ENCODE data around the gene RAB11FIP5. TPM values are rescaled to one million over a fixed set of nuclear protein-coding genes. Genes with fewer than 3 reads are reported as not detected.

Gene RAB11FIP5
- total RNA-seq, 1 experiment from 2014 or later: 20.8 TPM

- ChIA-PET POLR2A (no interaction called here), RAD21 (ENCODE audit: low non-redundant PET in 1 of 2, low total read pairs in 2 of 2, uncharacterized antibody in 2 of 2, unreplicated experiment in 2 of 2) (no interaction called here), CTCF (no interaction called here)
- Histone ChIP-seq H2AFZ (ENCODE audit: low read depth, low read length, poor library complexity, severe bottlenecking) (no peak overlapping the region), H4K20me1 (ENCODE audit: insufficient read depth) (no peaks in the 10 kb centered on the region), H3K4me1 (ENCODE audit: control insufficient read depth in 1 of 2, insufficient read depth in 2 of 2, low read length in 2 of 2) (no peaks in the 10 kb centered on the region), H3K9me3 (ENCODE audit: control insufficient read depth in 1 of 2, insufficient read depth in 1 of 2, low read depth in 1 of 2, low read length in 2 of 2) (no peaks in the 10 kb centered on the region), H3K9me2 (ENCODE audit: insufficient read depth) (no peaks in the 10 kb centered on the region), H3K4me3 (replicated peaks in 1 of 2; ENCODE audit: low read depth in 1 of 2, low read length in 2 of 2) (no peak overlapping the region), H3K27me3 (ENCODE audit: insufficient read depth, low read length) (no peaks in the 10 kb centered on the region), H3K36me3 (ENCODE audit: control insufficient read depth in 1 of 2, insufficient read depth in 2 of 2, low read length in 2 of 2) (no peaks in the 10 kb centered on the region; a peak in 1 of 4 replicates), H3K9ac (ENCODE audit: low read length) (no peak overlapping the region), H3K79me2 (ENCODE audit: insufficient read depth, low read length) (no peaks in the 10 kb centered on the region), H3K27ac (ENCODE audit: low read depth, low read length) (no peak overlapping the region), H3K4me2 (ENCODE audit: low read length) (no peak overlapping the region)
- intact Hi-C loops (cut with micrococcal nuclease): no loop called here
- no peak for DNase-seq (ENCODE audit: low read depth, low spot score)
- no TSS peak for BruUV-seq (replicated peaks)
- no peak for ATAC-seq
- no peak for TF ChIP-seq CEBPB (IDR thresholded peaks at IDR 0.05; ENCODE audit: low read depth)
- TF ChIP-seq YY1 (IDR thresholded peaks at IDR 0.05; ENCODE audit: extremely low read depth, insufficient replicate concordance, low read depth, low read length): no peak
- TF ChIP-seq, protein P1, sequence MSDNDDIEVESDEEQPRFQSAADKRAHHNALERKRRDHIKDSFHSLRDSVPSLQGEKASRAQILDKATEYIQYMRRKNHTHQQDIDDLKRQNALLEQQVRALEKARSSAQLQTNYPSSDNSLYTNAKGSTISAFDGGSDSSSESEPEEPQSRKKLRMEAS (IDR thresholded peaks at IDR 0.05): no peak
- no peak for TF ChIP-seq POLR2AphosphoS5 (IDR thresholded peaks at IDR 0.05; ENCODE audit: low read depth, low read length)
- no peak for TF ChIP-seq EZH2phosphoT487 (IDR thresholded peaks at IDR 0.05; ENCODE audit: borderline replicate concordance)
- TF ChIP-seq, protein P2, sequence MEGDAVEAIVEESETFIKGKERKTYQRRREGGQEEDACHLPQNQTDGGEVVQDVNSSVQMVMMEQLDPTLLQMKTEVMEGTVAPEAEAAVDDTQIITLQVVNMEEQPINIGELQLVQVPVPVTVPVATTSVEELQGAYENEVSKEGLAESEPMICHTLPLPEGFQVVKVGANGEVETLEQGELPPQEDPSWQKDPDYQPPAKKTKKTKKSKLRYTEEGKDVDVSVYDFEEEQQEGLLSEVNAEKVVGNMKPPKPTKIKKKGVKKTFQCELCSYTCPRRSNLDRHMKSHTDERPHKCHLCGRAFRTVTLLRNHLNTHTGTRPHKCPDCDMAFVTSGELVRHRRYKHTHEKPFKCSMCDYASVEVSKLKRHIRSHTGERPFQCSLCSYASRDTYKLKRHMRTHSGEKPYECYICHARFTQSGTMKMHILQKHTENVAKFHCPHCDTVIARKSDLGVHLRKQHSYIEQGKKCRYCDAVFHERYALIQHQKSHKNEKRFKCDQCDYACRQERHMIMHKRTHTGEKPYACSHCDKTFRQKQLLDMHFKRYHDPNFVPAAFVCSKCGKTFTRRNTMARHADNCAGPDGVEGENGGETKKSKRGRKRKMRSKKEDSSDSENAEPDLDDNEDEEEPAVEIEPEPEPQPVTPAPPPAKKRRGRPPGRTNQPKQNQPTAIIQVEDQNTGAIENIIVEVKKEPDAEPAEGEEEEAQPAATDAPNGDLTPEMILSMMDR (IDR thresholded peaks at IDR 0.05 in 2 of 3, conservative IDR thresholded peaks at IDR 0.05 in 1 of 3; ENCODE audit: borderline replicate concordance in 1 of 3, insufficient read depth in 1 of 3, low read depth in 2 of 3, low read length in 2 of 3): no peak
- TF ChIP-seq ZBTB33 (IDR thresholded peaks at IDR 0.05; ENCODE audit: extremely low read depth, insufficient replicate concordance, low read length): no peak
- TF ChIP-seq, protein P3, sequence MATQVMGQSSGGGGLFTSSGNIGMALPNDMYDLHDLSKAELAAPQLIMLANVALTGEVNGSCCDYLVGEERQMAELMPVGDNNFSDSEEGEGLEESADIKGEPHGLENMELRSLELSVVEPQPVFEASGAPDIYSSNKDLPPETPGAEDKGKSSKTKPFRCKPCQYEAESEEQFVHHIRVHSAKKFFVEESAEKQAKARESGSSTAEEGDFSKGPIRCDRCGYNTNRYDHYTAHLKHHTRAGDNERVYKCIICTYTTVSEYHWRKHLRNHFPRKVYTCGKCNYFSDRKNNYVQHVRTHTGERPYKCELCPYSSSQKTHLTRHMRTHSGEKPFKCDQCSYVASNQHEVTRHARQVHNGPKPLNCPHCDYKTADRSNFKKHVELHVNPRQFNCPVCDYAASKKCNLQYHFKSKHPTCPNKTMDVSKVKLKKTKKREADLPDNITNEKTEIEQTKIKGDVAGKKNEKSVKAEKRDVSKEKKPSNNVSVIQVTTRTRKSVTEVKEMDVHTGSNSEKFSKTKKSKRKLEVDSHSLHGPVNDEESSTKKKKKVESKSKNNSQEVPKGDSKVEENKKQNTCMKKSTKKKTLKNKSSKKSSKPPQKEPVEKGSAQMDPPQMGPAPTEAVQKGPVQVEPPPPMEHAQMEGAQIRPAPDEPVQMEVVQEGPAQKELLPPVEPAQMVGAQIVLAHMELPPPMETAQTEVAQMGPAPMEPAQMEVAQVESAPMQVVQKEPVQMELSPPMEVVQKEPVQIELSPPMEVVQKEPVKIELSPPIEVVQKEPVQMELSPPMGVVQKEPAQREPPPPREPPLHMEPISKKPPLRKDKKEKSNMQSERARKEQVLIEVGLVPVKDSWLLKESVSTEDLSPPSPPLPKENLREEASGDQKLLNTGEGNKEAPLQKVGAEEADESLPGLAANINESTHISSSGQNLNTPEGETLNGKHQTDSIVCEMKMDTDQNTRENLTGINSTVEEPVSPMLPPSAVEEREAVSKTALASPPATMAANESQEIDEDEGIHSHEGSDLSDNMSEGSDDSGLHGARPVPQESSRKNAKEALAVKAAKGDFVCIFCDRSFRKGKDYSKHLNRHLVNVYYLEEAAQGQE (IDR thresholded peaks at IDR 0.05; ENCODE audit: low read depth): no peak
- TF ChIP-seq ATF3 (IDR thresholded peaks at IDR 0.05): no peak
- no peak for TF ChIP-seq JUND (IDR thresholded peaks at IDR 0.05)
- no peak for TF ChIP-seq TCF7L2 (IDR thresholded peaks at IDR 0.05; ENCODE audit: borderline replicate concordance, extremely low read depth, insufficient read depth, insufficient read length)
- no peak for TF ChIP-seq SRF (IDR thresholded peaks at IDR 0.05; ENCODE audit: low read depth)
- no peak for TF ChIP-seq FOSL1 (IDR thresholded peaks at IDR 0.05; ENCODE audit: low read depth)
- TF ChIP-seq EZH2 (IDR thresholded peaks at IDR 0.05): no peak
- no peak for TF ChIP-seq ZFX (IDR thresholded peaks at IDR 0.05)
- no peak for TF ChIP-seq ZNF274 (IDR thresholded peaks at IDR 0.05; ENCODE audit: low read depth, low read length)
- no peak for TF ChIP-seq POLR2A (IDR thresholded peaks at IDR 0.05; ENCODE audit: borderline replicate concordance, extremely low read depth, insufficient read depth, insufficient read length)
- TF ChIP-seq SP1 (IDR thresholded peaks at IDR 0.05; ENCODE audit: low read depth): no peak
- TF ChIP-seq CBX3 (IDR thresholded peaks at IDR 0.05; ENCODE audit: low read depth): no peak
- TF ChIP-seq RAD21 (IDR thresholded peaks at IDR 0.05; ENCODE audit: low read depth): no peak
Observed at GRCh38 chr2:73077424-73077795, 35.3 kb downstream of the RAB11FIP5 start.

Measured in HCT116 (cell line).